SU-DHL-6 (cell line): ENCODE measurements around the gene DEPDC1B.

Source experiments
- EZH2phosphoT487 ChIP-seq: fragments of 200-600 bp; sonication (generic), shearing (Covaris generic); conservative IDR thresholded peaks from 2 replicates; pipeline ENCODE4 v1.6.1; 2018; ENCODE audit warnings: mild to moderate bottlenecking, antibody characterized with exemption, low read length, moderate library complexity, mixed read lengths
- TF ChIP-seq, protein P1 (sequence below): fragments of 200-600 bp; sonication (generic); IDR thresholded peaks from one replicate; pipeline ENCODE4 v1.5.1; 2017; ENCODE audit warnings: antibody characterized with exemption, mild to moderate bottlenecking, low read length, moderate library complexity; ENCODE audit not compliant: insufficient read depth, poor library complexity, severe bottlenecking

DNA sequence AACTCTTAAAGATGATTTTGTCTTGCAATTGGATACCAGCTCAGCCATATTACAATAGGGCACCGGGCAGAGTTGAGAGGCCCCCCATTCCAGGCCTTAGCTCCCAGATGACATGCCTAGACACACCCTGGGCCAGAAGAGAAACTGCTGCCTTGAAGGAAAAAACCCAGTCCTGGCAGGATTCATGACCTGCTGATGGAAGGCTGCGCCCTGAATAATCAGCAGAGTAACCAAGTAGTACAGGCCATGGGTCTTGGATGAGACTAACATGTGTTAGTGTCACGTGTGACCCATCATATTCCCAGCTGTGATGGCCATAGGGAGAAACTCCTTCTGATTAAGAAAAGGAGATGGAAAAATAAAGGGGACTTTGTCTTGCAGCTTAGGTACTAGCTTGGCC lies 39.0 kb upstream of the DEPDC1B start:
- TF ChIP-seq, protein P1, sequence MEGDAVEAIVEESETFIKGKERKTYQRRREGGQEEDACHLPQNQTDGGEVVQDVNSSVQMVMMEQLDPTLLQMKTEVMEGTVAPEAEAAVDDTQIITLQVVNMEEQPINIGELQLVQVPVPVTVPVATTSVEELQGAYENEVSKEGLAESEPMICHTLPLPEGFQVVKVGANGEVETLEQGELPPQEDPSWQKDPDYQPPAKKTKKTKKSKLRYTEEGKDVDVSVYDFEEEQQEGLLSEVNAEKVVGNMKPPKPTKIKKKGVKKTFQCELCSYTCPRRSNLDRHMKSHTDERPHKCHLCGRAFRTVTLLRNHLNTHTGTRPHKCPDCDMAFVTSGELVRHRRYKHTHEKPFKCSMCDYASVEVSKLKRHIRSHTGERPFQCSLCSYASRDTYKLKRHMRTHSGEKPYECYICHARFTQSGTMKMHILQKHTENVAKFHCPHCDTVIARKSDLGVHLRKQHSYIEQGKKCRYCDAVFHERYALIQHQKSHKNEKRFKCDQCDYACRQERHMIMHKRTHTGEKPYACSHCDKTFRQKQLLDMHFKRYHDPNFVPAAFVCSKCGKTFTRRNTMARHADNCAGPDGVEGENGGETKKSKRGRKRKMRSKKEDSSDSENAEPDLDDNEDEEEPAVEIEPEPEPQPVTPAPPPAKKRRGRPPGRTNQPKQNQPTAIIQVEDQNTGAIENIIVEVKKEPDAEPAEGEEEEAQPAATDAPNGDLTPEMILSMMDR: no peak
- TF ChIP-seq EZH2phosphoT487: no peak
